SK-N-SH treated with all-trans-retinoic acid at 6 μM for 48 hours (cell line): ENCODE data around the gene RPL28.
"Not testable (repeated sequence)": the region's sequence is repeated elsewhere in the genome, so short reads cannot be mapped to it uniquely, and the experiment has no call there.

Source experiments
- ATAC-seq: fragments of 200-7000 bp; cut with Tn5 transposase; 3 replicates; pipeline ENCODE4 v1.9.1; 2020; ENCODE audit warnings: mild to moderate bottlenecking, moderate library complexity
- BACH2 ChIP-seq: fragments of 250-450 bp; sonication (Bioruptor Pico); IDR thresholded peaks from 2 replicates; pipeline ENCODE4 v1.9.0; 2021; ENCODE audit warnings: mild to moderate bottlenecking, borderline replicate concordance
- CSDC2 ChIP-seq: fragments of 250-450 bp; sonication (Bioruptor Pico); IDR thresholded peaks from 2 replicates; pipeline ENCODE4 v1.5.0; 2020; ENCODE audit warnings: mild to moderate bottlenecking, moderate library complexity
- CSRNP3 ChIP-seq: fragments of 250-450 bp; sonication (Bioruptor Pico); IDR thresholded peaks from 2 replicates; pipeline ENCODE4 v1.5.1; 2021; ENCODE audit warnings: mild to moderate bottlenecking, moderate library complexity
- ESRRG ChIP-seq: fragments of 250-450 bp; sonication (Bioruptor Pico); IDR thresholded peaks from 2 replicates; pipeline ENCODE4 v1.6.1; 2021; ENCODE audit warnings: mild to moderate bottlenecking
- GLIS3 ChIP-seq: fragments of 250-450 bp; sonication (Bioruptor Pico); IDR thresholded peaks from 2 replicates; pipeline ENCODE4 v1.5.0; 2020; ENCODE audit warnings: mild to moderate bottlenecking, moderate library complexity
- ISL1 ChIP-seq: fragments of 250-450 bp; sonication (Bioruptor Pico); IDR thresholded peaks from 2 replicates; pipeline ENCODE4 v2.1.2; 2022; ENCODE audit warnings: mild to moderate bottlenecking, moderate library complexity
- OSR1 ChIP-seq: fragments of 250-450 bp; sonication (Bioruptor Pico); IDR thresholded peaks from 2 replicates; pipeline ENCODE4 v1.8.0; 2022; ENCODE audit warnings: moderate library complexity, mild to moderate bottlenecking, inconsistent platforms
- PATZ1 ChIP-seq: fragments of 250-450 bp; sonication (Bioruptor Pico); IDR thresholded peaks from 2 replicates; pipeline ENCODE4 v1.8.0; 2020; ENCODE audit warnings: mild to moderate bottlenecking, moderate library complexity, borderline replicate concordance
- POU6F1 ChIP-seq: fragments of 250-450 bp; sonication (Bioruptor Pico); IDR thresholded peaks from 2 replicates; pipeline ENCODE4 v1.8.0; 2021; ENCODE audit warnings: low read depth, mild to moderate bottlenecking, moderate library complexity, borderline replicate concordance
- PPARA ChIP-seq: fragments of 250-450 bp; sonication (Bioruptor Pico); IDR thresholded peaks from 2 replicates; pipeline ENCODE4 v1.5.0; 2020; ENCODE audit warnings: mild to moderate bottlenecking, borderline replicate concordance
- RARB ChIP-seq: fragments of 250-450 bp; sonication (Bioruptor Pico); IDR thresholded peaks from 2 replicates; pipeline ENCODE4 v1.8.0; 2021; ENCODE audit warnings: mild to moderate bottlenecking, moderate library complexity
- SNAI2 ChIP-seq: fragments of 250-450 bp; sonication (Bioruptor Pico); IDR thresholded peaks from 2 replicates; pipeline ENCODE4 v1.5.0; 2020; ENCODE audit warnings: mild to moderate bottlenecking, moderate library complexity
- TCF4 ChIP-seq: fragments of 250-450 bp; sonication (Bioruptor Pico); IDR thresholded peaks from 2 replicates; pipeline ENCODE4 v1.8.0; 2021; ENCODE audit warnings: mild to moderate bottlenecking, moderate library complexity, borderline replicate concordance
- TOX ChIP-seq: fragments of 250-450 bp; sonication (Bioruptor Pico); IDR thresholded peaks from 2 replicates; pipeline ENCODE4 v1.8.0; 2021; ENCODE audit warnings: mild to moderate bottlenecking, moderate library complexity, borderline replicate concordance
- ZC3H10 ChIP-seq: fragments of 250-450 bp; sonication (Bioruptor Pico); IDR thresholded peaks from 2 replicates; pipeline ENCODE4 v1.5.1; 2021; ENCODE audit warnings: mild to moderate bottlenecking, moderate library complexity
- ZFP3 ChIP-seq: fragments of 250-450 bp; sonication (Bioruptor Pico); IDR thresholded peaks from 2 replicates; pipeline ENCODE4 v1.5.0; 2020; ENCODE audit warnings: mild to moderate bottlenecking, moderate library complexity
- ZFP30 ChIP-seq: fragments of 450-650 bp; formaldehyde crosslinking; IDR thresholded peaks from 2 replicates; pipeline ENCODE4 v1.5.0; 2022; ENCODE audit warnings: mild to moderate bottlenecking, moderate library complexity
- ZNF565 ChIP-seq: fragments of 450-650 bp; formaldehyde crosslinking; conservative IDR thresholded peaks from 2 replicates; pipeline ENCODE4 v1.5.0; 2020; ENCODE audit warnings: low read depth, mild to moderate bottlenecking, moderate library complexity
- ZNF70 ChIP-seq: fragments of 450-650 bp; formaldehyde crosslinking; IDR thresholded peaks from 2 replicates; pipeline ENCODE4 v1.5.0; 2020; ENCODE audit warnings: mild to moderate bottlenecking, moderate library complexity
- ZNF8 ChIP-seq: fragments of 450-650 bp; formaldehyde crosslinking; IDR thresholded peaks from 2 replicates; pipeline ENCODE4 v1.5.0; 2020; ENCODE audit warnings: mild to moderate bottlenecking, moderate library complexity
- TF ChIP-seq, protein P1 (sequence below): fragments of 250-450 bp; sonication (Bioruptor Pico); IDR thresholded peaks from 2 replicates; pipeline ENCODE4 v1.5.1; 2020; ENCODE audit warnings: low read depth, mild to moderate bottlenecking, moderate library complexity

RPL28 gene

GRCh38 chr19:55419624-55420236 lies 34.0 kb downstream of the RPL28 start:
- ATAC-seq, result no peak
- TF ChIP-seq ZFP30 (CRISPR knock-in tag) (no peak), PPARA (no peak), ZFP3 (CRISPR knock-in tag) (no peak), ZNF8 (no peak), POU6F1 (CRISPR knock-in tag) (no peak), ZC3H10 (CRISPR knock-in tag) (no peak), ZNF70 (CRISPR knock-in tag) (no peak), GLIS3 (CRISPR knock-in tag) (no peak), CSRNP3 (CRISPR knock-in tag) (no peak), CSDC2 (CRISPR knock-in tag) (no peak), ZNF565 (CRISPR knock-in tag) (no peak), TOX (CRISPR knock-in tag) (no peak), ISL1 (no peak), OSR1 (CRISPR knock-in tag) (no peak), PATZ1 (CRISPR knock-in tag) (no peak), RARB (CRISPR knock-in tag) (no peak), TCF4 (CRISPR knock-in tag) (no peak)

- not testable (repeated sequence) for ATAC-seq
These were observed 35.5 kb downstream of the RPL28 start for GRCh38 chr19:55421281-55421680.

- TF ChIP-seq ZNF8 (no peak), ZFP30 (CRISPR knock-in tag) (no peak), ZNF565 (CRISPR knock-in tag) (no peak), OSR1 (CRISPR knock-in tag) (no peak), TCF4 (CRISPR knock-in tag) (no peak), GLIS3 (CRISPR knock-in tag) (no peak), POU6F1 (CRISPR knock-in tag) (no peak), ZNF70 (CRISPR knock-in tag) (no peak)
- TF ChIP-seq, protein P1, sequence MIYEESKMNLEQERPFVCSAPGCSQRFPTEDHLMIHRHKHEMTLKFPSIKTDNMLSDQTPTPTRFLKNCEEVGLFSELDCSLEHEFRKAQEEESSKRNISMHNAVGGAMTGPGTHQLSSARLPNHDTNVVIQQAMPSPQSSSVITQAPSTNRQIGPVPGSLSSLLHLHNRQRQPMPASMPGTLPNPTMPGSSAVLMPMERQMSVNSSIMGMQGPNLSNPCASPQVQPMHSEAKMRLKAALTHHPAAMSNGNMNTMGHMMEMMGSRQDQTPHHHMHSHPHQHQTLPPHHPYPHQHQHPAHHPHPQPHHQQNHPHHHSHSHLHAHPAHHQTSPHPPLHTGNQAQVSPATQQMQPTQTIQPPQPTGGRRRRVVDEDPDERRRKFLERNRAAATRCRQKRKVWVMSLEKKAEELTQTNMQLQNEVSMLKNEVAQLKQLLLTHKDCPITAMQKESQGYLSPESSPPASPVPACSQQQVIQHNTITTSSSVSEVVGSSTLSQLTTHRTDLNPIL (CRISPR knock-in tag), result no peak
- no peak for ATAC-seq
These were observed 37.7 kb downstream of the RPL28 start for GRCh38 chr19:55423225-55424005.

- no peak for ATAC-seq
- TF ChIP-seq PATZ1 (CRISPR knock-in tag), result no peak
- TF ChIP-seq TCF4 (CRISPR knock-in tag), result no peak
- TF ChIP-seq SNAI2, result no peak
- no peak for TF ChIP-seq GLIS3 (CRISPR knock-in tag)
- no peak for TF ChIP-seq ESRRG (CRISPR knock-in tag)
- TF ChIP-seq ZC3H10 (CRISPR knock-in tag), result no peak
- no peak for TF ChIP-seq CSRNP3 (CRISPR knock-in tag)
- TF ChIP-seq POU6F1 (CRISPR knock-in tag), result no peak
- no peak for TF ChIP-seq BACH2
- TF ChIP-seq ISL1, result no peak
These were observed 38.8 kb downstream of the RPL28 start for GRCh38 chr19:55424518-55424917.
